GM21576 (cell line): ENCODE measurements around the gene SMCO4.
"Not testable (repeated sequence)": the region's sequence is repeated elsewhere in the genome, so short reads cannot be mapped to it uniquely, and the experiment has no call there.

Experiments
- ATAC-seq: cut with Tn5 transposase; IDR thresholded peaks from one replicate; pipeline ENCODE4 v1.9.1; 2021; ENCODE audit warnings: mild to moderate bottlenecking, moderate library complexity; ENCODE audit not compliant: unreplicated experiment

SMCO4 gene

DNA sequence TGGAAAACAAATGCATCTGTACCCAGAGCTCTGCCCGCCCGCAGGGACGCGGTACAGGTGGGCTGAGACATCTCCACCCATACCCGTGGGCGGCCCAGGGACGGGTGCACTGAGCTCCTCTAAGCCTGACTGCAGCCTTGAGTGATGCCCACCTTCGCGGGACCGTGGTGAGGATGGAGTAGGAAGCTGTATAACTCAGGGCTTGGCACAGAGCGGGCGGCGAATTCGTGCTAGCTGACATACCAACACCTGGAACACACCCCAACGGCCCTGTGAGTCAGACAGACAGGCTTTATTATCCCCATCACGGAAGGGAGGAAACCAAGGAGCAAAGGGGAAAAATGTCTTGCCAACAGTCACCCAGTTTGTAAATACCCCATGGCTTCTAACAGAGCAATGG, 61.9 kb downstream of the SMCO4 start:
- no peak for ATAC-seq

GRCh38 chr11:93480756-93481155, 62.4 kb downstream of the SMCO4 start:
- no peak for ATAC-seq

DNA sequence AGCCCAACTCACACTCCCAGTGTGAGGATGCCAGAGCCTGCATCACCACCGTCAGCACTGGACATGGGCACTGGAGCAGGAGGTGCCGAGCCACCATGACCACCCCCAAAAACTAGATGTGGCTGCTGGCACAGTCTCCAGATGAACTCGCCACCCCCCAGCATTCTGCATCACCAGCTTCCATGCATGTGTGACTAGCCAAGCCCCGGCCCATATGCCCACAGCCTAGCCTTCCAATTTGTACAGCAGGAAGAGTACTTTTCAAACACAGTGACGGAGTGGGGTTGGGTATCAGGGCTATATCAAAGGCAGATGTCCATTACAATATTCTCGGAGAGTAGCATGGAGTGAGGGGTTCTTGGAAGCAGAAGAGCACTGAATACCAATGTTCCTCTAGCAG, 62.9 kb downstream of the SMCO4 start:
- no peak for ATAC-seq

DNA sequence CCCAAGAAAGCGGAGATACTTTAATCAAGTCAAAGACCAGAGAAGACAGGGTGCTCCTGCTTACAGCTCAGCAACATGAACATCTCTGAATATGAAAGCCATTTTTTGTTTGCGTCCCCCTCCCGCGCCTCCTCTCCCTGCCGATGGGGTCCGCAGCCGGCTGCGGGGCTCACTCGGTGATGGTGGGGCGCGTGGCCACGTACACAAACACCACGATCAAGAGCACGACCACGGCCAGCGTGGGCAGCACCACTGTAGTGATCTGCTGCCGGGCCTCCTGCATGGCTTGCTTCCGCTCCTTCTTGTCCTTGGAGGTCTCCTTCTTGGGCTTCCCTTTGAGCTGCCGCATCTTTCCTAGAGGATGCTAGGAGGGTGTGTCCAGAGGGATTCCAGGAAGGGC, 64.3 kb downstream of the SMCO4 start:
- no peak for ATAC-seq

DNA sequence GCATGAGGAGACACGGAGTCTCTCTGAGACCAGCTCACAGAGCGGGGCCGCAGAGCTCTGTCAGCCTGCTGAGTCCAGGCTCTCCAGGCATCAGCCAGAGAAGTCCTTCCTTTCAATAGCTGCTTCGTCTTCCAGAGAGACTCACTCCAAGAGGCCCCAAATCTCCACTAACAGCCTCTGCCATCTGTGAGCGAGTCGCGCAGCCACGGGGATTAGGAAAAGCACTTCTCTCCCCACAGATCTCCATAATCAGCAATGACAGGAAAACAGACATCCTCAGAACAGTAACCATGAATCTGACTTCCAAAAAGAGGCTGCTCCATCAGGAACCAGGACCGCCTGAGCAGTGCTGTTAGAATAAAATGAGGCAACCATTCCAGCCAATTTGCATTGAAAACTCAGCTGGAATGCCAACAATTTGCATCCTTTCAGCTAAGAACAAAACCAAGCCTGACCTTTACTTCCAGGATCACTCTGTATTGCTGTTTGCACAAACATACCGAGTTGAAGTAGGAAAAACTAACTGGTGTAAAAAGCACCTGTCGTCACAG, 65.4 kb downstream of the SMCO4 start:
- no peak for ATAC-seq

DNA sequence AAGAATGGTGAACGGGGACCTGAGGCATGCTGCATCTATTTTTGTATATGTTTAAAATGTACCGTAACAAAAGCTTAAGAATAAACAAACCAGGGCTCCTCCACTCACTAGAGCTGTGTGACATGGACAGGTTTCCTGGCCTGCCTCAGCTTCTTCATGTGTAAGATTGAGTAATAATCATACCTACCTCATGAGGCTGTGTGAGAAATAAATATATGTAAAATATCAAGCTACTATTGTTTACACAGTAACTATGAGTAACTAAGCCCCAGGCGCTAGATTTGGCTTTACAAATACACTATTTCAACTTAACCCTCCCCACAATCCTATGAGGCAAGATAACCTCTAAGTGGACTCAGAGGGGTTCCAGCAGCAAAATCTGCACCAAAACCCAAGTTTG, 66.4 kb downstream of the SMCO4 start:
- ATAC-seq: no peak

DNA sequence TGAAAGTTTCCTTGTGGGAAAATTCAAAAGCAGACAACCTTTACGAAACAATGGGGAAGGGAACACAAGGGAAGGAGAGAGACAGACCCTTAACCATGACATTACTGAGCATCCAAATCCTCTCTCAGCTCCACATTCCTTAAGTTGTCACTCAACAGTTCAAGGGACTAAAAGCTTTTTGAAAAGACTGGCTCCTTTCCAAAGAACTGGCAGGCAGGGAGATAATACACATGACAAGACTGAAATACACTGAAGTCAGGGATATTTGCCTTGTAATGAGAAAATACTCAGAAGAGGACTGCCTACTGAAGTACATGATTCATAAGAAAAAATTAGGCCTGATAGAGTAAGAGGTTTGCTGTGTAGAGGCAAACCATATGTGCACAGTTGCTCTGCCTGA, 69.1 kb downstream of the SMCO4 start:
- no peak for ATAC-seq

GRCh38 chr11:93468290-93468689, 74.9 kb downstream of the SMCO4 start:
- no peak for ATAC-seq

DNA sequence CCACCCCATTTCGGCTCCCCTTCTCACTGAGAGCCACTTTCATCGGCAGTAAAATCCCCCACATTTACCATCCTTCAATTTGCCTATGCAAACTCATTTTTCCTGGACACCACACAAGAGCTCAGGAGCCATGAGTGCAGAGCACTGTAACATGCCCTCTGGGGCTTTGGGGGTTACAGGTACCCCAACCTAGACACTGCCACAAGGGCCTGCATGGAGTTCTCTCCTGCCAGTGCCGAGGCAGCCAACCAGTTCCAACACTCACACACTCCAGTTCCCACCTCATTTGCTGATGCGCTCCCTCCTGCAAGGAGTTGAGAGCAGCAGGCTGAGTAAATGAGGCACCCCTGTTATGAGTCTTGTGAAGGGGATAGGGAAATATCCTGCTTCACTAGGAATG, 76.1 kb downstream of the SMCO4 start:
- no peak for ATAC-seq

DNA sequence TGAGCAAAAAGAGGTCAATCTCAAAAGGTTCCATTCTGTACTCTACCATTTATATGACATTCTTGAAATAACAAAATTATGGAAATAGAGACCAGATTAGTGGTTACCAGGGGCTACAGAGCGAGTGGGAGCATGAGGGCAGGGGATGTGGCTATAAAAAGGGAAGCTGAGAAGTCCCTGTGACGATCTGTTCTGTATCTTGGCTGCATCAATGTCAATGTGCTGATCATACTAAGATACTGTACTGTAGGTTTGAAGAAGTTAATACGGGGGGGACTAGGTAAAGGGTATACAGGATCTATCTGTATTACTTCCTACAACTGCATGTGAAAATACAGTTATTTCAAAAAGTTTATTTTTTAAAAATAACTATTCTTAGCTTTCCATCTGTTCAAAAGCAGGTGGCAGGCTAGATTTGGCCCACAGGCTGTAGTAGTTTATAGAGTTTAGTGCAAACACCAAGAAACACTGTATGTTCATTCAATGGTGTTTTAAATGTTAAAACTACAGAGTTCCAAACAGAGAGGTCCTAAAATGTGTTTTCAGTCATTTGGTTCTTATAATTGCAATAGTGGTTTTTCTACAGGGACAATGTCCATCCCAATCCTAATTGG, 78.2 kb downstream of the SMCO4 start:
- ATAC-seq: no peak

DNA sequence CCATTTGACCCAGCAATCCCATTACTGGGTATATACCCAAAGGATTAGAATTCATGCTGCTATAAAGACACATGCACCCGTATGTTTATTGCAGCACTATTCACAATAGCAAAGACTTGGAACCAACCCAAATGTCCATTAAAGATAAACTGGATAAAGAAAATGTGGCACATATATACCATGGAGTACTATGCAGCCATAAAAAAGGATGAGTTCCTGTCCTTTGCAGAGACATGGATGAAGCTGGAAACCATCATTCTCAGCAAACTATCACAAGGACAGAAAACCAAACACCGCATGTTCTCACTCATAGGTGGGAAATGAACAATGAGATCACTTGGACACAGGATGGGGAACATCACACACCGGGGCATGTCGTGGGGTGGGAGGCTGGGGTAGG, 79.5 kb downstream of the SMCO4 start:
- not testable (repeated sequence) for ATAC-seq

DNA sequence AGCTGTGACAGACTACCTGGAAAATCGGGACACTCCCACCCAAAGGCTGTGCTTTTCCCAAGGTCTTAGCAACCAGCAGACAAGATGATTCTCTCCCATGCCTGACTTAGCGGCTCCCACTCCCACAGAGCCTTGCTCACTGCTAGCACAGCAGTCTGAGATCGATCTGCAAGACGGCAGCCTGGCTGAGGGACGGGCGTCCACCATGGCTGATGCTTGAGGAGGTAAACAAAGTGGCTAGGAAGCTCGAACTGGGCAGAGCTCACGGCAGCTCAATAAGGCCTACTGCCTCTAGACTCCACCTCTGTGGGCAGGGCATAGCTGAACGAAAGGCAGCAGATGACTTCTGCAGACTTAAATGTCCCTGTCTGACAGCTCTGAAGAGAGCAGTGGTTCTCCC, 84.9 kb downstream of the SMCO4 start:
- ATAC-seq: no peak

DNA sequence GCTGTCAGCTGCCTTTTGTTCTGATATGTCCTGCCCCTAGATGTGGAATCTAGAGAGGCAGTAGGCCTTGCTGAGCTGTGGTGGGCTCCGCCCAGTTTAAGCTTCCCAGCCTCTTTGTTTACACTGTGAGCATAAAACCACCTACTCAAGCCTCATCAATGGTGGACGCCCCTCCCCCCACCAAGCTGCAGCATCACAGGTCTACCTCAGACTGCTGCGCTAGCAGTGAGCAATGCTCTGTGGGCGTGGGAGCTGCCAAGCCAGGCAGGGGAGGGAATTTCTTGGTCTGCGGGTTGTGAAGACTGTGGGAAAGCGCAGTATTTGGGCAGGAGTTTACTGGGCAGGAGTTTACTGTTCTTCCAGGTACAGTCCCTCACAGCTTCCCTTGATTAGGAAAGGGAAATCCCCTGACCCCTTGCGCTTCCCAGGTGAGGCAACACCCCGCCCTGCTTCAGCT, 98.5 kb downstream of the SMCO4 start:
- no peak for ATAC-seq

DNA sequence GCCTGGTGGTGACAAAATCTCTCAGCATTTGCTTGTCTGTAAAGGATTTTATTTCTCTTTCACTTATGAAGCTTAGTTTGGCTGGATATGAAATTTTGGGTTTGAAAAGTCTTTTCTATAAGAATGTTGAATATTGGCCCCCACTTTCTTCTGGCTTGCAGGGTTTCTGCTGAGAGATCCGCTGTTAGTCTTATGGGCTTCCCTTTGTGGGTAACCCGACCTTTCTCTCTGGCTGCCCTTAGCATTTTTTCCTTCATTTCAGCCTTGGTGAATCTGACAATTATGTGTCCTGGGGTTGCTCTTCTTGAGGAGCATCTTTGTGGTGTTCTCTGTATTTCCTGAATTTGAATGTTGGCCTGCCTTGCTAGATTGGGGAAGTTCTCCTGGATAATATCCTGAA, 100.0 kb downstream of the SMCO4 start:
- ATAC-seq: not testable (repeated sequence)

GRCh38 chr11:93432247-93432646, 110.9 kb downstream of the SMCO4 start:
- no peak for ATAC-seq
